Gastroesophageal sphincter (tissue), 3 donors: Measurements from ENCODE around the gene ZC3H6.

ENCODE experiments used
- CTCF ChIP-seq, 4 experiments: fragments of 200-600 bp in 2 of 4; fragments of 450-650 bp in 2 of 4; sonication (generic) in 1 of 4; IDR thresholded peaks; one replicate each; pipeline ENCODE4 v1.5.1; 2017 to 2019; ENCODE audit warnings: antibody characterized with exemption in 4 of 4, mild to moderate bottlenecking in 2 of 4, moderate library complexity in 2 of 4
- POLR2A ChIP-seq, 2 donors: fragments of 450-650 bp; IDR thresholded peaks; one replicate each; pipeline ENCODE4 v1.6.1; 2017; ENCODE audit warnings: antibody characterized with exemption in 2 of 2, mild to moderate bottlenecking in 2 of 2, moderate library complexity in 1 of 2
- POLR2AphosphoS5 ChIP-seq: sonication (generic); formaldehyde crosslinking; IDR thresholded peaks from one replicate; pipeline ENCODE4 v1.6.1; 2017; ENCODE audit warnings: antibody characterized with exemption

DNA sequence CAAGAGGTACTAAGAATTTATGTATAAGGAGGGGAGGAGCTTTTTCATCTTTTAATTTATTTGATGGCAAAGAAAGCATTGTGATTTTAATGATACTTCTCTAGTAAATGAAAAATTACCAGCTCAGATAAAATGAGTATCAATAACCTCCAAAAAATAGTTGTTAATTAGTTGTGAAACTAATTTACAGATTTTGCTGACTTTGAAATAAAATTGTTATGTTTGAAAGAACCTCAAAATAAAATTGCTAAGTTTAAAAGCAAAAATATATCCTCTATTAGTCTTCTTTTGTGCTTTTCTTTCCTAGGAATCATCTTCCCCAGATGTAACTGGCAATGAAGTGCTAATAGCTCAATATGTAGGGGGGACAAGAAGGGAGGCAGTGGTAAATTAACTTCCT is 36.5 kb downstream of the ZC3H6 start:
- TF ChIP-seq CTCF (IDR thresholded peaks at IDR 0.05) = no peak
- no peak for TF ChIP-seq POLR2AphosphoS5
- TF ChIP-seq POLR2A (IDR thresholded peaks at IDR 0.05) = no peak
